Progenitor cell of endocrine pancreas (in vitro differentiated cells): ENCODE results near the gene CAMK4. TPM values are rescaled to one million over a fixed set of nuclear protein-coding genes. Genes with fewer than 3 reads are reported as not detected.

Experiments used
- DNase-seq: peaks from one replicate; pipeline ENCODE4 v3.0.0; 2021; ENCODE audit warnings: low spot score; ENCODE audit not compliant: unreplicated experiment
- H3K27ac Mint-ChIP-seq: 2 replicates; pipeline ENCODE4 v1.8.0; 2021; ENCODE audit warnings: mild to moderate bottlenecking, moderate library complexity, mixed read lengths
- H3K27me3 Mint-ChIP-seq: 2 replicates; pipeline ENCODE4 v1.8.0; 2021; ENCODE audit warnings: mixed read lengths
- H3K36me3 Mint-ChIP-seq: 2 replicates; pipeline ENCODE4 v1.8.0; 2022; ENCODE audit warnings: mixed read lengths; ENCODE audit not compliant: insufficient read depth
- H3K4me1 Mint-ChIP-seq: 2 replicates; pipeline ENCODE4 v1.8.0; 2021; ENCODE audit warnings: low read depth, mixed read lengths
- H3K4me3 Mint-ChIP-seq: 2 replicates; pipeline ENCODE4 v1.8.0; 2021; ENCODE audit warnings: low read depth, mild to moderate bottlenecking, moderate library complexity, mixed read lengths
- H3K9me3 Mint-ChIP-seq: 2 replicates; pipeline ENCODE4 v1.8.0; 2021; ENCODE audit warnings: low read depth, mixed read lengths
- CTCF ChIP-seq: fragments of 200-600 bp; sonication (generic); IDR thresholded peaks from one replicate; pipeline ENCODE4 v1.5.0; 2021; ENCODE audit warnings: antibody characterized with exemption, mild to moderate bottlenecking; ENCODE audit not compliant: unreplicated experiment
- total RNA-seq: library from RNA; stranded (reverse); gene quantifications from 2 replicates; pipeline ENCODE4 v1.2.1, GENCODE V29; 2021

CAMK4 gene
- total RNA-seq, 1 donor from 2014 or later = 2.3 TPM

GRCh38 chr5:111535879-111536549 lies 311.8 kb downstream of the CAMK4 start:
- Mint-ChIP-seq H3K4me1 (no peaks in the 10 kb centered on the region), H3K4me3 (no peak overlapping the region), H3K9me3 (peaks cover 7% of the 10 kb centered on the region), H3K27ac (no peak overlapping the region), H3K36me3 (no peaks in the 10 kb centered on the region), H3K27me3 (peaks cover 27% of the 10 kb centered on the region)
- TF ChIP-seq CTCF = no peak
- no peak for DNase-seq

- no peak for DNase-seq
- no peaks in the 10 kb centered on the region for H3K36me3 Mint-ChIP-seq
- peaks cover 7% of the 10 kb centered on the region for H3K9me3 Mint-ChIP-seq
- TF ChIP-seq CTCF = no peak
- H3K27me3 Mint-ChIP-seq = peaks cover 35% of the 10 kb centered on the region
- no peak overlapping the region for H3K27ac Mint-ChIP-seq
- no peaks in the 10 kb centered on the region for H3K4me1 Mint-ChIP-seq
- H3K4me3 Mint-ChIP-seq = no peak overlapping the region
These were observed 313.2 kb downstream of the CAMK4 start for GRCh38 chr5:111537141-111538024.

Other genes starting within 250 kb of the CAMK4 start
- gene TSLP, start 152.7 kb upstream of the CAMK4 start, total RNA-seq = not detected in 2 replicates
- gene WDR36, start 132.0 kb upstream of the CAMK4 start, total RNA-seq = 31.5 and 31.6 TPM in 2 replicates